ENCODE results near the gene SLC16A1. TPM values are rescaled to one million over a fixed set of nuclear protein-coding genes. Genes with fewer than 3 reads are reported as not detected.
A peak's percentile ranks its signal among the peaks of the same experiment; 100 is the strongest.

SLC16A1 gene
- total and polyA plus RNA-seq, 4 donors = 28.3 to 87.3 (median 34.5) TPM

- no peak for DNase-seq (ENCODE audit: low spot score)
- Histone ChIP-seq H3K4me1 (ENCODE audit: control insufficient read depth in 4 of 4, insufficient read depth in 4 of 4, low read length in 3 of 4) (peaks cover 3 to 32% (median 28%) of the 10 kb centered on the region in 4 donors), H3K4me3 (ENCODE audit: low read depth in 1 of 3, low read length in 3 of 3) (no peak overlapping the region), H3K36me3 (ENCODE audit: control insufficient read depth in 4 of 4, insufficient read depth in 3 of 4, low read depth in 1 of 4, low read length in 3 of 4) (no peaks in the 10 kb centered on the region), H3K27ac (ENCODE audit: low read depth in 1 of 2, low read length in 2 of 2) (peak overlapping the region; percentile 75 to 76), H3K9ac (ENCODE audit: low read depth in 1 of 2, low read length in 2 of 2) (no peak overlapping the region), H3K27me3 (ENCODE audit: control insufficient read depth in 4 of 4, insufficient read depth in 4 of 4, low read length in 3 of 4) (no peaks in the 10 kb centered on the region), H3K9me3 (ENCODE audit: control insufficient read depth in 4 of 4, low read length in 3 of 4) (no peaks in the 10 kb centered on the region)
- WGBS = 60% methylated on average over 18 of the region's 18 CpGs
- TF ChIP-seq YY1 (IDR thresholded peaks at IDR 0.05) (peak; percentile 41), CTCF (IDR thresholded peaks at IDR 0.05; ENCODE audit: low read depth, low read length, missing input control) (no peak), HNF4G (IDR thresholded peaks at IDR 0.05) (peak; percentile 54), MAX (IDR thresholded peaks at IDR 0.05) (peak; percentile 43), REST (IDR thresholded peaks at IDR 0.05) (peak; percentile 57), ZBTB33 (IDR thresholded peaks at IDR 0.05) (peak; percentile 56), FOXA2 (IDR thresholded peaks at IDR 0.05) (no peak), HNF4A (conservative IDR thresholded peaks at IDR 0.05) (peak; percentile 88 to 92), SP1 (IDR thresholded peaks at IDR 0.05) (peak; percentile 92), ATF3 (IDR thresholded peaks at IDR 0.05) (no peak), JUND (IDR thresholded peaks at IDR 0.05) (peak in 1 of 2 donors; percentile 70), FOXA1 (IDR thresholded peaks at IDR 0.05) (peak; percentile 36), EGR1 (IDR thresholded peaks at IDR 0.05; ENCODE audit: low read depth in 2 of 2) (peak in 1 of 2 donors; percentile 13), RAD21 (IDR thresholded peaks at IDR 0.05) (peak; percentile 17 to 43), NR2F2 (IDR thresholded peaks at IDR 0.05) (peak; percentile 13), TAF1 (conservative IDR thresholded peaks at IDR 0.05) (no peak), GABPA (IDR thresholded peaks at IDR 0.05 in 1 of 2, conservative IDR thresholded peaks at IDR 0.05 in 1 of 2) (no peak), RXRA (IDR thresholded peaks at IDR 0.05) (peak; percentile 90 to 95)
Measured at GRCh38 chr1:113003751-113004690, 48.0 kb upstream of the SLC16A1 start.
